ENCODE data around the gene DOK4. TPM values are rescaled to one million over a fixed set of nuclear protein-coding genes. Genes with fewer than 3 reads are reported as not detected.

DOK4 gene
- total RNA-seq, 8 experiments from 2014 or later, result 11.3 to 34.8 (median 22.6) TPM

DNA sequence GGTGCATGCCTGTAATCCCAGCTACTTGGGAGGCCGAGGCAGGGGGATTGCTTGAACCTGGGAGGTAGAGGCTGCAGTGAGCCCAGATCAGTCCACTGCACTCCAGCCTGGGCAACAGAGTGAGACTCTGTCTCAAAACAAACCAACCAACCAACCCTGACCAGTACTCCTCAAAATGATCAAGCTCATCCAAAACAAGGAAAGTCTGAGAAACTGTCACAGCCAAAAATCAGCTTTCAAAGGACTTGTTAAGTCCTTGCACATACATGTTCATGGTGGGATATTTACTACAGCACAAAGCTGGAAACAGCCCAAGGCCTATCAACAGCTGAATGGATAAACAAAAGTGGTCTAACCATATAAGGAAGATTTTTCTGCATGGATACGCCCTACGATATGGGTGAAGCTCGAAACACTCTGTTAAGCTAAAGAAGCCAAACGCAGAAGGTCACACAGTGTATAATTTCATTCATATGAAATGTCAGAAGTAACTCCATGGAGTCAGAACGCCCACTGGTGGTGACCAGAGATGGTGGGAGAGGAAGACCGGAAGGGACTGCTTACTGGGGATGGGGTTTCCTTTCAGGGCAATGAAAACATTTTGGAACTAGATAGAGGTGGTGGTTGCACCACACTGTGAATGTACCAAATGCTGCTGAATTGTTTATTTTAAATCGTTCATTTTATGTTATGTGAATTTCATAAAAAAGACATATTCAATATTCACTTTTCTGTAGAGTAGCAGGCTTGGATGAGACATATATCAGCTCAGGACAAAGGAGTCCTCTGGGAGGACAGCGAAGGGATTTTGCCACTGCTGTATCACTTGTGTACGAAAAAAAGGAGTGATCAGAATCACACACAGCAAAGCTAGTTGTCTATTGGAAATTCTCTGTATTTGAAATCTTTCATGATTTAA lies 64.0 kb downstream of the DOK4 start:
- WGBS, 10 experiments, result 0 to 100% (median 43%) methylated on average over 1 to 8 of the region's 10 CpGs
- no peak overlapping the region for H3K4me3 ChIP-seq
- in situ Hi-C loops (cut with MboI; ENCODE audit: low pct_unique_long_range_greater_than_20kb in 2 of 9, low sequenced_read_pairs in 9 of 9, unreplicated experiment in 9 of 9), result loop anchor here in 3 of 9 experiments (10.0 to 25.0 kb wide), 2 partner anchors 110 to 117 kb away; no protein-coding TSS in a partner anchor
- peak; percentile 43 to 88 (median 72) for ATAC-seq (replicated peaks in 6 of 8)
- peak overlapping the region in 1 of 2 donors; percentile 1 for H3K27ac ChIP-seq
- peaks cover 15 to 19% of the 10 kb centered on the region in 2 donors for H3K4me1 ChIP-seq (replicated peaks in 1 of 2)

Other genes with a start within 250 kb of the DOK4 start
- 10 to 100 TPM; 27.6 to 69.4 (median 41.7) TPM for gene ARL2BP, start 241.2 kb downstream of the DOK4 start, total RNA-seq
- gene PLLP, start 201.8 kb downstream of the DOK4 start, total RNA-seq, result 10 to 100 TPM in 2 of 8 experiments, 1 to 10 TPM in 6; 1.3 to 52.6 (median 1.6) TPM
- gene CCL22, start 127.7 kb downstream of the DOK4 start, total RNA-seq, result under 1 TPM in 6 of 8 experiments, not detected in 2; 0.08 to 0.62 (median 0.25) TPM
- gene CX3CL1, start 114.0 kb downstream of the DOK4 start, total RNA-seq, result 10 to 100 TPM in 2 of 8 experiments, 1 to 10 TPM in 6; 1.1 to 34.3 (median 3.6) TPM
- not detected for gene CCL17, start 81.7 kb downstream of the DOK4 start, total RNA-seq
- 10 to 100 TPM; 44.5 to 74.9 (median 58.4) TPM for gene CIAPIN1, start 39.1 kb downstream of the DOK4 start, total RNA-seq
- 100 to 1,000 TPM in 1 of 8 experiments, 10 to 100 TPM in 7; 39.9 to 114 (median 54.3) TPM for gene COQ9, start 39.0 kb downstream of the DOK4 start, total RNA-seq
- gene POLR2C, start 23.8 kb downstream of the DOK4 start, total RNA-seq, result 10 to 100 TPM; 49.4 to 82.9 (median 64.9) TPM
- 10 to 100 TPM in 2 of 8 experiments, 1 to 10 TPM in 6; 1.1 to 16.8 (median 6.2) TPM for gene CCDC102A, start 50.1 kb upstream of the DOK4 start, total RNA-seq
- under 1 TPM in 6 of 8 experiments, not detected in 2; 0.04 to 0.71 (median 0.22) TPM for gene ADGRG5, start 56.1 kb upstream of the DOK4 start, total RNA-seq
- 10 to 100 TPM in 5 of 8 experiments, 1 to 10 TPM in 2, under 1 TPM in 1; 0.54 to 82.8 (median 48.8) TPM for gene ADGRG1, start 142.1 kb upstream of the DOK4 start, total RNA-seq
- 1 to 10 TPM in 1 of 8 experiments, under 1 TPM in 5, not detected in 2; 0.10 to 1.1 (median 0.31) TPM for gene ADGRG3, start 181.8 kb upstream of the DOK4 start, total RNA-seq
- 1 to 10 TPM in 3 of 8 experiments, under 1 TPM in 4, not detected in 1; 0.49 to 7.4 (median 0.63) TPM for gene DRC7, start 208.3 kb upstream of the DOK4 start, total RNA-seq
- gene KATNB1, start 249.3 kb upstream of the DOK4 start, total RNA-seq, result 10 to 100 TPM; 20.7 to 41.0 (median 33.0) TPM

Measured in motor neuron (in vitro differentiated cells).